Ascending aorta (tissue), 2 donors: ENCODE results near the gene KIF16B. TPM values are rescaled to one million over a fixed set of nuclear protein-coding genes. Genes with fewer than 3 reads are reported as not detected.

ENCODE experiments used
- DNase-seq, 2 donors: peaks; one replicate each; pipeline ENCODE4 v3.0.0-alpha.2; 2019; ENCODE audit warnings: low spot score in 2 of 2
- H3K27ac ChIP-seq, 2 donors: fragments of 200-600 bp; sonication (generic); one replicate each; pipeline ENCODE4 v1.5.1; 2016 to 2017; ENCODE audit warnings: mild to moderate bottlenecking in 1 of 2
- H3K27me3 ChIP-seq: fragments of 200-600 bp; sonication (generic); one replicate; pipeline ENCODE4 v1.5.1; 2017
- H3K36me3 ChIP-seq, 2 donors: fragments of 200-600 bp; sonication (generic); one replicate each; pipeline ENCODE4 v1.5.1; 2016
- H3K4me1 ChIP-seq, 2 donors: fragments of 200-600 bp; sonication (generic); one replicate each; pipeline ENCODE4 v1.5.1; 2016 to 2017; ENCODE audit warnings: mild to moderate bottlenecking in 1 of 2
- H3K4me3 ChIP-seq, 2 donors: fragments of 200-600 bp; sonication (generic); one replicate each; pipeline ENCODE4 v1.5.1; 2016 to 2017; ENCODE audit warnings: mild to moderate bottlenecking in 1 of 2
- H3K9me3 ChIP-seq, 2 donors: fragments of 200-600 bp; sonication (generic); one replicate each; pipeline ENCODE4 v1.5.1; 2016
- CTCF ChIP-seq, 3 experiments: fragments of 200-600 bp in 2 of 3; fragments of 450-650 bp in 1 of 3; sonication (generic) in 2 of 3; IDR thresholded peaks; one replicate each; pipeline ENCODE4 v1.5.1; 2016 to 2019; ENCODE audit warnings: antibody characterized with exemption in 3 of 3, mild to moderate bottlenecking in 1 of 3, moderate library complexity in 1 of 3
- intact Hi-C: fragments of 100-400 bp; cut with DNase I; formaldehyde crosslinking; loops from one replicate; pipeline ENCODE4 v1.15.1; 2023
- total RNA-seq: library from RNA; depleted of rRNA; stranded (reverse); fragments of >200 nt; gene quantifications from one replicate; pipeline ENCODE4 v1.1.0, GENCODE V29; 2016

Gene KIF16B
- total RNA-seq, 1 donor from 2014 or later: 6.3 TPM

DNA sequence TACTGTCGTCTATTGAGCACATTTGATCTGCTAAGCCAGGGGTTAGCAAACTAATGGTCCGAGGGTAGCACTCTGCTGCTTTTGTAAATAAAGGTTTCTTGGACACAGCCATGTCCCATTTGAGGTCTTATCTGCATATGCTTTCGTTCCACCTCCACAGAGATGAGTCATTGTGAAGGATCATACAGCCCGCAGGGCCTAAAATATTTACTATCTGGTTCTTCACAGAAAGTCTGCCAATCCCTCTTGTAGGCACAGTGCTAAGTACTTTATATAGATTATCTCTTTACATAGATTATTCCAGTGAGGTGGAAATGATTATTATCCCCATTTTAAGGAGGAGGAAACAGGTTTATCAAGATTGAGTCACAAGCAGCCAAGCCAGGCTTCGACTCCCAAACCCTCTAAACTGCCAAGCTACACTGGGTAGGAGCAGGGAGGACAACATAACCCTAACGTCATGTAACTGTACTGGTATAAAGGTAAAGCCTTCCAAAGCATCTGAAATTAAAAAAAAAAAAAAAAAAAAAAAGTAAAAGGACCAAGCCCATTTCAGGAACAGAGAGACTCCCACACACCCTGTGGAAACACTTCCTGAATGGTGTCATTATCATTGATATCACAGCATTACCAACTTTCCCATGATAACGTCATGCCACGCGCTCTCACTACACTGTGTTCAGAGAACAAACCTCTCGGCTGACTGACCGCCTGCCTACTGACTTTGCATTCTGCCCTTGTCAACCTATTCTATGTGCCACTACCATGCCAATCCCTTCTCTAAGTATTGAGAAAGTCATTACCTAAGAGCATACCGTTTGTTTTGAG is 101.0 kb downstream of the KIF16B start:
- no peak for DNase-seq
- intact Hi-C loops: loop anchor here (10.0 kb wide), 1 partner anchor 107 kb away; no protein-coding TSS in a partner anchor
- H3K9me3 ChIP-seq: no peaks in the 10 kb centered on the region
- H3K4me3 ChIP-seq: no peak overlapping the region
- H3K36me3 ChIP-seq: no peaks in the 10 kb centered on the region
- no peak overlapping the region for H3K27ac ChIP-seq
- peaks cover 0 to 5% of the 10 kb centered on the region in 2 donors for H3K4me1 ChIP-seq
- TF ChIP-seq CTCF (IDR thresholded peaks at IDR 0.05): no peak
- H3K27me3 ChIP-seq: no peaks in the 10 kb centered on the region

- Histone ChIP-seq H3K36me3 (no peaks in the 10 kb centered on the region), H3K9me3 (no peaks in the 10 kb centered on the region), H3K4me3 (no peak overlapping the region), H3K4me1 (no peaks in the 10 kb centered on the region), H3K27ac (no peak overlapping the region), H3K27me3 (no peaks in the 10 kb centered on the region)
- no peak for DNase-seq
- intact Hi-C loops: no loop called here
- no peak for TF ChIP-seq CTCF (IDR thresholded peaks at IDR 0.05)
These were observed 103.8 kb downstream of the KIF16B start for GRCh38 chr20:16469395-16469905.

GRCh38 chr20:16462711-16463110 is 110.5 kb downstream of the KIF16B start:
- Histone ChIP-seq H3K36me3 (no peaks in the 10 kb centered on the region), H3K4me3 (no peak overlapping the region), H3K9me3 (no peaks in the 10 kb centered on the region), H3K4me1 (peaks cover 0 to 5% of the 10 kb centered on the region in 2 donors), H3K27ac (no peak overlapping the region), H3K27me3 (no peaks in the 10 kb centered on the region)
- no peak for DNase-seq
- TF ChIP-seq CTCF (IDR thresholded peaks at IDR 0.05): no peak
- intact Hi-C loops: no loop called here

DNA sequence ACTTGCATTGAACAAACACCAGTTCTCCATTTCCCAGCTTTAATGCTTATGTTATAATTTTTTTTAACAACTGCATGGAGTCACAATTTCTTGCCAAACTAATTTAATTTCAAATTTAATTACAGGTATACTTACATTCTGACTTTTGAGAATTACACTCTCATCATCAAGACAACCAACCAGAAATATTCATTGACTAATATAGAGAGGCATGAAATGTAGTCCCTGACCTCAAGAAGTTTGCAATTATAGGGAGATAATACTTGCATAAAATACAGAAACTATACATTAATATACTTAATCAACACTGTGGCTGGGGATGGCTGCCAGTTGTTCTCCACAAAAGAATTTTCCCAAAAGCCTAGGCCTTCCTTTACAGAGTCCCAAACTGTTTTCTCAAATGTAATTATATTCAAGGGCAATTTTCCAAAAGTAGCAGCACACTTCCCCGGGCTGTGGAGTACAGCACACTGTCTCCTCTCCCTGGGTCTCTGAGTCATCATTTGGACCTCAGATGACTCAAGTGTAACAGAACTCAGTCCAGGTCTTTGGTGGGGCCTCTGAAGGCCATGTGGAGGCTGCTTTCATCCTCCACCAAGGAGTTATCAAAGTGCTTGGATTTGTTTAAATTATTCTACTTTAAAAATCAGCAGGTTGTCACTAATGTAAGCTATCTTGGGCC is 114.1 kb downstream of the KIF16B start:
- Histone ChIP-seq H3K27me3 (no peaks in the 10 kb centered on the region), H3K27ac (no peak overlapping the region), H3K4me3 (no peak overlapping the region), H3K4me1 (peaks cover 0 to 5% of the 10 kb centered on the region in 2 donors), H3K36me3 (no peaks in the 10 kb centered on the region), H3K9me3 (no peaks in the 10 kb centered on the region)
- intact Hi-C loops: no loop called here
- DNase-seq: peak in 1 of 2 donors; percentile 68
- no peak for TF ChIP-seq CTCF (IDR thresholded peaks at IDR 0.05)

DNA sequence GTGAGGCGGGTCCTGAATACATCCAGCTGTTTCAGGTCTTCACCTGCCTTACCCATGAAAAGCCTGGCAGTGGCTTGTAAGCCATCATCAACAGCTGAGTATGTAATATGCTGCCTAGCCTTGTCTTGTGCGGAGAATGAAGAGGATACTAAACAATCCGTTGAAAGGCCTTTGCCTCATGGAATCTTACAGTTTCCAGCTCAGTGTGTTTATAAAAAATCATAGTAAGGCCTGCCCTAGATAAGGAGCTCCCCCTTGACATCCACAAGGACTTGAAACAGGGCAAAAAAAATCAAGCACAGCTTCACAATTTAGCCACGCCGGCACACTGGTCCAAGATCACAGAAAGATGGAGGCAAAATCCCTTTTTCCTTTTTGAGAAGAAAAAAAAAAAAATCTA is 115.7 kb downstream of the KIF16B start:
- Histone ChIP-seq H3K36me3 (no peaks in the 10 kb centered on the region), H3K4me1 (peaks cover 0 to 5% of the 10 kb centered on the region in 2 donors), H3K4me3 (no peak overlapping the region), H3K9me3 (no peaks in the 10 kb centered on the region), H3K27me3 (no peaks in the 10 kb centered on the region), H3K27ac (no peak overlapping the region)
- no peak for DNase-seq
- TF ChIP-seq CTCF (IDR thresholded peaks at IDR 0.05): no peak
- intact Hi-C loops: no loop called here
